Body of pancreas (tissue), 4 donors: Measurements from ENCODE around the gene CCDC9.

Source experiments
- CTCF ChIP-seq, 7 experiments: fragments of 450-650 bp in 4 of 7; fragments of 200-600 bp in 3 of 7; sonication (generic) in 3 of 7; IDR thresholded peaks; one replicate each; pipeline ENCODE4 v1.5.1; 2016 to 2019; ENCODE audit warnings: antibody characterized with exemption in 7 of 7
- POLR2A ChIP-seq, 3 donors: fragments of 450-650 bp; IDR thresholded peaks; one replicate each; pipeline ENCODE4 v1.6.1; 2016; ENCODE audit warnings: antibody characterized with exemption in 3 of 3, mild to moderate bottlenecking in 2 of 3

- TF ChIP-seq POLR2A (IDR thresholded peaks at IDR 0.05) = no peak
- TF ChIP-seq CTCF (IDR thresholded peaks at IDR 0.05) = no peak
These were observed 27.2 kb downstream of the CCDC9 start for GRCh38 chr19:47283405-47284059.
